ENCODE results near the gene NPC1.

DNA sequence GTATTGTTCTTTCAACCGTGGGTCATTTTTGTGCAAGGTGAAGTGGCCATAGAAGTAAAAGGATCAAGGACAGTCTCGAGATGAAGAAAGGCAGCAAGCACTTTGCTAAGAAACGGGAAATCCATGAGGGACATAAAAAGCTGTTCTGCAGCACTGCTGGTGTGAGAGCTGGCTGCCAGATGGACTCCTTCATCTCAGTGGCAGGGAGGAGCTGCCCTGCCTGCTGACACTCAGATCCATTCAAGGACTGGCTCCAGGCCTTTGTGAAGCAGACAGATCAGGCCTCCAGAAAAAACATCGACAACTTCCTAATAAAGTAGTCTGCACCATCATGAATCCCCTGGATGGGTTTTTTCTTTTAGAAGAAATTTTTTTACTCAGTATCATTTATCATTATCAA is 53.5 kb downstream of the NPC1 start:
- TF ChIP-seq CTCF (IDR thresholded peaks at IDR 0.05) (no peak), POLR2A (IDR thresholded peaks at IDR 0.05) (no peak), POLR2AphosphoS5 (IDR thresholded peaks at IDR 0.05) (no peak), EP300 (IDR thresholded peaks at IDR 0.05) (no peak)

Measured in stomach (tissue), 4 donors.